AG09309 (cell line): ENCODE data around the gene CCDC91.

ENCODE experiments used
- DNase-seq: peaks from one replicate; pipeline ENCODE4 v3.0.0-alpha.2; 2010; ENCODE audit warnings: low read depth
- H3K4me3 ChIP-seq: 2 replicates; pipeline ENCODE4 v1.5.1; 2011; ENCODE audit warnings: mild to moderate bottlenecking, low read depth, low read length, moderate library complexity; ENCODE audit not compliant: control insufficient read depth
- TF ChIP-seq, protein P1 (sequence below): IDR thresholded peaks from 2 replicates; pipeline ENCODE4 v1.5.1; 2011; ENCODE audit warnings: mild to moderate bottlenecking, low read depth, low read length, inconsistent platforms; ENCODE audit not compliant: insufficient read depth, control insufficient read depth; ENCODE audit errors: missing control alignments

Gene CCDC91

DNA sequence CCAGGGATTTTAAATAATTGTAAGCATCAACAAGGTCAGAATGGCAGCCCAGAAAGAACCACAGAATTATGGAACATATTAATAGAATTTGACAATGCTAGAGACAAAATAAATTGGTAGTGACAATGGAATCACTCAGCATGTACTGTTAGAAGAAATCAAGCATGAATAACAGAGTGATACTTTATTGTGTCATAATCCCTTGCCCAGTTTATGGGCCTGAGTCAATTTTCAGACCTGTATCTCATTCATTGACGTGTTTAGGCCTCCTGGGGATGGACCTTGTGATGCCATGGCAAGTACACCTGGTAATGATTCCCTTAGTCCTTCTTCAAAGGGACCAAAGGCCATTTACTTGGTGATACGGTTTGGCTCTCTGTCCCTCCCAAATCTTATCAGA is 12.8 kb upstream of the CCDC91 start:
- no peak for DNase-seq
- no peak overlapping the region for H3K4me3 ChIP-seq
- TF ChIP-seq, protein P1, sequence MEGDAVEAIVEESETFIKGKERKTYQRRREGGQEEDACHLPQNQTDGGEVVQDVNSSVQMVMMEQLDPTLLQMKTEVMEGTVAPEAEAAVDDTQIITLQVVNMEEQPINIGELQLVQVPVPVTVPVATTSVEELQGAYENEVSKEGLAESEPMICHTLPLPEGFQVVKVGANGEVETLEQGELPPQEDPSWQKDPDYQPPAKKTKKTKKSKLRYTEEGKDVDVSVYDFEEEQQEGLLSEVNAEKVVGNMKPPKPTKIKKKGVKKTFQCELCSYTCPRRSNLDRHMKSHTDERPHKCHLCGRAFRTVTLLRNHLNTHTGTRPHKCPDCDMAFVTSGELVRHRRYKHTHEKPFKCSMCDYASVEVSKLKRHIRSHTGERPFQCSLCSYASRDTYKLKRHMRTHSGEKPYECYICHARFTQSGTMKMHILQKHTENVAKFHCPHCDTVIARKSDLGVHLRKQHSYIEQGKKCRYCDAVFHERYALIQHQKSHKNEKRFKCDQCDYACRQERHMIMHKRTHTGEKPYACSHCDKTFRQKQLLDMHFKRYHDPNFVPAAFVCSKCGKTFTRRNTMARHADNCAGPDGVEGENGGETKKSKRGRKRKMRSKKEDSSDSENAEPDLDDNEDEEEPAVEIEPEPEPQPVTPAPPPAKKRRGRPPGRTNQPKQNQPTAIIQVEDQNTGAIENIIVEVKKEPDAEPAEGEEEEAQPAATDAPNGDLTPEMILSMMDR = no peak

DNA sequence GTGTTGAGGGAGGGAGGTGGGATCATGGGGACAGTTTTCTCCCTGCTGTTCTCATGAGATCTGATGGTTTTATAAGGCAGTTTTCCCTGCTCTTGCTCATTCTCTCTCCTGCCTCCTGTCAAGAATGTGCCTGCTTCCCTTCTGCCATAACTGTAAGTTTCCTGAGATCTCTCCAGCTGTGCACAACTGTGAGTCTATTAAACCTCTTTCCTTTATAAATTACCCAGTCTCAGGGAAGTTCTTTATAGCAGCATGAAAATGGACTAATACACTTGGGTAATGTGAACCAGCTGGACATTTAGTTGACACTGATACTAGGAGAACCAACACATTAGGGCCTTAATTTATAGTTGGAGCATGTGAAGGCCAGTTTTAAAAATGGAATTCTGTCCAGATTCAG is 12.4 kb upstream of the CCDC91 start:
- no peak overlapping the region for H3K4me3 ChIP-seq
- TF ChIP-seq, protein P1 = no peak
- no peak for DNase-seq

GRCh38 chr12:28178775-28179174 is 11.5 kb upstream of the CCDC91 start:
- TF ChIP-seq, protein P1 = no peak
- no peak for DNase-seq
- H3K4me3 ChIP-seq = no peak overlapping the region

DNA sequence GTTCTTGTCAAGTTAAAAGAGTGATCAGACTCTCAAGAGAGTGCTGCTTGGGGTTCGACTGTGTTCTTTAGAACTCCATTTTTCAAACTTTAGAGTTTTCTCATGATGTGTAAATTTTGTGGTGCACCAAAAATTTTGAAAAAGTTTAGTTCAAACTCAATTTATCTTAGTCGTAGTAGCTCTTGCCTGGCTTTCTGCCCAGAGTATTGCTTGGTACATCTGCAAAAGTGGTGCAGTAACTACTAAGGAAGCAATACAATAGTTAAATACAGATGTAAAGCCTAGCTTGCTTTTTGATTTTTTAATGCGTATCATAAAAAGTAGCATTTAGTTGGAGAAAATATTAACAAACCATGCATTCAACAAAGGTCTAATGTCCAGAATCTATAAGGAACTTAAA is 9.5 kb upstream of the CCDC91 start:
- TF ChIP-seq, protein P1 = no peak
- no peak overlapping the region for H3K4me3 ChIP-seq
- no peak for DNase-seq

DNA sequence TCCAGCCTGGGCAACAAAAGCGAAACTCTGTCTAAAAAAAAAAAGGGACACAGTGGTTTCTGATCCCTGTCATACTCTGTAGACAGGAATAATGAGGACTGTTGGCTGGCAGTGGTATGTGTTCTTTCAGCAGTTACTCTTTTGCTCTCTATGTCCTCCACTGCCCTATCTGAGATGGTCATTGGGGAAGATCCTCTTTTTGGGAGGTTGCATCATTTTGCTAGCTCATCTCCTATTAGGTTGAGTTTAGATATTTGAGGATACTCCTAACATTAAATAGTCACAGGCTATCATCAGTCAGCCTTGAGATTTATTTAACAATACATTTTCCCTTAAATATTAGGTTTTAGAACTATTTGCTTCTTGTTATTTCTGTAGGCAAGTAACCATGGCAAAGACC is 5.9 kb upstream of the CCDC91 start:
- no peak overlapping the region for H3K4me3 ChIP-seq
- DNase-seq = no peak
- TF ChIP-seq, protein P1 = no peak

- no peak overlapping the region for H3K4me3 ChIP-seq
- TF ChIP-seq, protein P1 = no peak
- no peak for DNase-seq
Measured at GRCh38 chr12:28186500-28186899, 3.8 kb upstream of the CCDC91 start.

GRCh38 chr12:28189784-28190320 is 404 bp upstream of the CCDC91 start:
- no peak for DNase-seq
- H3K4me3 ChIP-seq = peak overlapping the region; percentile 87
- TF ChIP-seq, protein P1 = no peak
